ENCODE data around the gene FBXO34.

DNA sequence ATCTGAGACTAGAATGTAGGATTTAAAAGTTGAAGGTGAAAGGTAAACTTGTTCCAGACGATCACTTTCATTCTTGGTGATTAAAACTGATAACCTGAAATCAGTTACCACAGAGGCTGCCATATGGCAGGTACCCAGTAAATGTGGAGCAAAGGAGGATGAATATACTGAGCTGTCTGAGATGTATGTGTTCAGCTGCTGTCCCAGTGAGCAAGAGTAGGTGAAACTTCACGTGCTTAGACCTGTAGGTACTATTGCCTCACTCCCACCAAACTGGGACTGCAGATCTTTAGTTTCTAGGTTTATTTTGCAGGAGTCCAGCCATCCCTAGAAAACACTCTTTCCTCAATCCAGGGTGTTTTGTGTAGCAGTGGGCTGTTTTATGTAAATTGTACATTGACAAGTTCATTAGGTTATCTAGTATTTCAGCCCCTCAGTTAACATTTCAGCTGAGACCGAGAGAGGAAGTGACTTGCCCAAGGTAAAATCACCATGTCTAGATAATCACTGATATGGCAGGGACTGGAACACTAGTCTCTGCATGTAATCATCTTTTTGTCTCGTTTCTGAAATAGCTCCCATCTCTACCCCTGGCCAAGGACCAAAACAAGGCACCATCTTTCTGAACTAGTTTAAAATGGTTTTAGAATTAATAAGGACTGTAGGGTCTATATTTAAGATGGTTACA lies 77.7 kb downstream of the FBXO34 start:
- TF ChIP-seq TAF1 (CRISPR knock-in tag; IDR thresholded peaks at IDR 0.05) (no peak), POLR2A (IDR thresholded peaks at IDR 0.05; ENCODE audit: insufficient read depth in 1 of 2, low read depth in 2 of 2, low read length in 2 of 2) (no peak)

All from HepG2 (cell line).